NT2/D1 (cell line): ENCODE data around the gene GOLGA5.
"Not testable (repeated sequence)": the region's sequence is repeated elsewhere in the genome, so short reads cannot be mapped to it uniquely, and the experiment has no call there.

Source experiments
- SUZ12 ChIP-seq: IDR thresholded peaks from 2 replicates; pipeline ENCODE4 v1.6.1; 2011; ENCODE audit not compliant: insufficient read length, insufficient read depth; ENCODE audit errors: extremely low read depth
- YY1 ChIP-seq: IDR thresholded peaks from 2 replicates; pipeline ENCODE4 v1.6.1; 2011; ENCODE audit not compliant: insufficient read length, insufficient read depth
- ZNF274 ChIP-seq: IDR thresholded peaks from 2 replicates; pipeline ENCODE4 v1.6.1; 2011; ENCODE audit warnings: mild to moderate bottlenecking, low read depth, low read length

- not testable (repeated sequence) for TF ChIP-seq YY1, SUZ12, ZNF274
Measured at GRCh38 chr14:92775292-92775691, 18.8 kb upstream of the GOLGA5 start.
